ENCODE measurements around the gene TMEM217.
A peak's percentile ranks its signal among the peaks of the same experiment; 100 is the strongest.

The TMEM217 gene

GRCh38 chr6:37275350-37275749 lies 17.4 kb upstream of the TMEM217 start:
- POLR2A ChIA-PET: no interaction called here
- DNase-seq (ENCODE audit: extremely low spot score): no peak
- CTCF ChIA-PET: no interaction called here
- TF ChIP-seq TARDBP (IDR thresholded peaks at IDR 0.05) (no peak), L3MBTL2 (conservative IDR thresholded peaks at IDR 0.05) (no peak), ARNT (IDR thresholded peaks at IDR 0.05) (no peak)

GRCh38 chr6:37273690-37274089 lies 15.7 kb upstream of the TMEM217 start:
- POLR2A ChIA-PET: interaction anchor here (1.2 kb wide), 1 partner anchor 16 kb away, joined by 3 read pairs; the partner anchor contains the start of gene TBC1D22B
- TF ChIP-seq, protein P1, sequence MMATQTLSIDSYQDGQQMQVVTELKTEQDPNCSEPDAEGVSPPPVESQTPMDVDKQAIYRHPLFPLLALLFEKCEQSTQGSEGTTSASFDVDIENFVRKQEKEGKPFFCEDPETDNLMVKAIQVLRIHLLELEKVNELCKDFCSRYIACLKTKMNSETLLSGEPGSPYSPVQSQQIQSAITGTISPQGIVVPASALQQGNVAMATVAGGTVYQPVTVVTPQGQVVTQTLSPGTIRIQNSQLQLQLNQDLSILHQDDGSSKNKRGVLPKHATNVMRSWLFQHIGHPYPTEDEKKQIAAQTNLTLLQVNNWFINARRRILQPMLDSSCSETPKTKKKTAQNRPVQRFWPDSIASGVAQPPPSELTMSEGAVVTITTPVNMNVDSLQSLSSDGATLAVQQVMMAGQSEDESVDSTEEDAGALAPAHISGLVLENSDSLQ (IDR thresholded peaks at IDR 0.05): peak; percentile 37; the same call in 1 of the 2 replicates
- no peak for TF ChIP-seq L3MBTL2 (conservative IDR thresholded peaks at IDR 0.05)
- CTCF ChIA-PET: no interaction called here
- DNase-seq (ENCODE audit: extremely low spot score): no peak

DNA sequence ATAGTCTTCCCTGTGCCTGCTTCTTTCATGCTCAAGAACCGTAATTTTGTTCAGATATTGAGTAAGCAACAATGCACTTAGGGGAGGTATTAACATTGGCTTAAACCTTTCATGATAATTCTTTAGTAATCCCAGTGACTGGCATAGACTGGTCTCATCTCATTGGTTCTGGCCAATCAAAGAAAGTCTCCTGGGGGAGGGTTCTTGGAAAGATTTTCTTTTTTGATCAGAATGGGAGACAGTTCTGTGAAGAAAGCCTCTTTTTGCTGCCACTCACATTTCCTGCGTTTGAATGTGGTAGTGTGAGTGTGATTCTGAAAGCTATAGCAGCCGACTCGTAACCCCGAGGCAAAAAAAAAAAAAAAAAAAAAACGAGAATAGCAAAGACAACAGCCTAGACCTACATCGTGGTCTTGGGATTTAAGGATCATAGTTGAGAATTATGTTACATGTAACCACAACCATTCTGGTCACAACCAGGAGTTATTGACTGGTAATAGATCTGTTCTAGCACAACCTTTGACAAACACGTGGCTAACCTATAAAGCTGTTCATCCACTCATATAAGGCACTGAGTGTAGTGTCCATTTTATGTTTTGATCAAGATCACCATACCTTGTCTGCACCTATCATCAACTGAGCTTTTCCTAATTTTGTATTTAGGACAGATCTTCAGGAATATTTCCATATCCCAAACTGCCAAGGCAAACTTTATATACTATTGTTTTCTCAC lies 15.1 kb upstream of the TMEM217 start:
- DNase-seq (ENCODE audit: extremely low spot score): no peak
- CTCF ChIA-PET: no interaction called here

DNA sequence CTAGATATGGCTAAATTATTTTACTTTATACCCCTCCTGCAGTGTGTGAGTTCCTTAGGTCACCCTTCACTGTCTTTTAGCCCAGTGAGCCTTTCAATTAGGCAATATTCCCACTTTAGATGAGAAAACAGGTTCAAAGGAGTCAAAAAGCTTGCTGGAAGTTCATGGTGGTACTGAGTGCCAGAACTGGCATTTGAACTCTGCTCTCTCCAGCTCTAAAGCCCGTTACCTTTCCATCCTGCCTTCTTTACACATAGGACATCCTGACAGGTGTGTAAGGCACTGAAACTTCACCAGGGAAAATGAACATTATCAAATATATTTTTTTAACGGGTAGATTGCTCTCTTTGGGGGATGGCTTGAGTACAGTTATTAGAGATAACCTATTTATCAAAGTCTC lies 11.2 kb upstream of the TMEM217 start:
- DNase-seq (ENCODE audit: extremely low spot score): no peak
- POLR2A ChIA-PET: no interaction called here
- CTCF ChIA-PET: no interaction called here
- TF ChIP-seq FOXA1 (IDR thresholded peaks at IDR 0.05) (no peak), L3MBTL2 (conservative IDR thresholded peaks at IDR 0.05) (no peak), ZNF384 (IDR thresholded peaks at IDR 0.05) (no peak), SP1 (IDR thresholded peaks at IDR 0.05) (no peak)

More for the DNA sequence above, 15.1 kb upstream of the TMEM217 start:
- POLR2A ChIA-PET: interaction anchor here (1.2 kb wide), 1 partner anchor 16 kb away, joined by 3 read pairs; the partner anchor contains the start of gene TBC1D22B
- no peak for TF ChIP-seq NFRKB (IDR thresholded peaks at IDR 0.05)
- TF ChIP-seq ELF4 (IDR thresholded peaks at IDR 0.05): no peak
- no peak for TF ChIP-seq SUZ12 (IDR thresholded peaks at IDR 0.05)
- no peak for TF ChIP-seq BHLHE40 (IDR thresholded peaks at IDR 0.05; ENCODE audit: borderline replicate concordance)
- TF ChIP-seq TARDBP (IDR thresholded peaks at IDR 0.05): no peak
- TF ChIP-seq FOXA1 (IDR thresholded peaks at IDR 0.05): no peak
- TF ChIP-seq FOXM1 (IDR thresholded peaks at IDR 0.05; ENCODE audit: borderline replicate concordance): no peak
- no peak for TF ChIP-seq LEF1 (IDR thresholded peaks at IDR 0.05; ENCODE audit: borderline replicate concordance)
- no peak for TF ChIP-seq ARNT (IDR thresholded peaks at IDR 0.05)
- no peak for TF ChIP-seq HDGF (IDR thresholded peaks at IDR 0.05; ENCODE audit: borderline replicate concordance)
- TF ChIP-seq FOXK2 (IDR thresholded peaks at IDR 0.05): no peak
- TF ChIP-seq, protein P1 (IDR thresholded peaks at IDR 0.05): no peak
- TF ChIP-seq SP1 (IDR thresholded peaks at IDR 0.05): no peak
- no peak for TF ChIP-seq ZNF384 (IDR thresholded peaks at IDR 0.05)
- no peak for TF ChIP-seq CTBP1 (IDR thresholded peaks at IDR 0.05; ENCODE audit: borderline replicate concordance)

DNA sequence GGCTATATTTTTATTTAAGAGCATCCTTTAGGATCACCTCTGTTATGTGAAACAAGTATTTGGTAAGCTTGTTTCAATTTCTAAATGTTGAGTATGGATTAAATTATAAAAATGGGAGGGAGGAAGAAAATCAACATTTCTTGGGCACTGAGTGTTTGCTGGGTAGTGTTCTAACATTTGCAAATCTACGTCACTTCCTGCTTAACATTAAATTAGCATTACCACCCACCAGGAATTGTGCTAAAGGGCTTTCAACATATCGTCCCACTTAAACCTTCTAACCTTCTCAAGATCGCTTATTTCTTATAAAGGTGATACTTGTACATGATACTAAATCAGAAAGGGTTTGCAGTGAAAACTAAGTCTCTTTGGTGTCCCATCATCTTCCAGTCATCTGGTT lies 7.9 kb upstream of the TMEM217 start:
- CTCF ChIA-PET: interaction anchor here (0.7 to 1.1 kb wide), 2 partner anchors 248 to 257 kb away, joined by 3 read pairs; no protein-coding TSS in a partner anchor
- TF ChIP-seq CTBP1 (IDR thresholded peaks at IDR 0.05; ENCODE audit: borderline replicate concordance) (no peak), HDGF (IDR thresholded peaks at IDR 0.05; ENCODE audit: borderline replicate concordance) (no peak), FOXA1 (IDR thresholded peaks at IDR 0.05) (no peak), ELF4 (IDR thresholded peaks at IDR 0.05) (no peak), L3MBTL2 (conservative IDR thresholded peaks at IDR 0.05) (no peak), LEF1 (IDR thresholded peaks at IDR 0.05; ENCODE audit: borderline replicate concordance) (no peak), SP1 (IDR thresholded peaks at IDR 0.05) (no peak), ZNF384 (IDR thresholded peaks at IDR 0.05) (no peak), TARDBP (IDR thresholded peaks at IDR 0.05) (no peak), BHLHE40 (IDR thresholded peaks at IDR 0.05; ENCODE audit: borderline replicate concordance) (no peak), FOXK2 (IDR thresholded peaks at IDR 0.05) (no peak), FOXM1 (IDR thresholded peaks at IDR 0.05; ENCODE audit: borderline replicate concordance) (no peak), ARNT (IDR thresholded peaks at IDR 0.05) (no peak), NFRKB (IDR thresholded peaks at IDR 0.05) (no peak), SUZ12 (IDR thresholded peaks at IDR 0.05) (no peak)
- TF ChIP-seq, protein P1 (IDR thresholded peaks at IDR 0.05): no peak
- POLR2A ChIA-PET: no interaction called here
- DNase-seq (ENCODE audit: extremely low spot score): no peak

DNA sequence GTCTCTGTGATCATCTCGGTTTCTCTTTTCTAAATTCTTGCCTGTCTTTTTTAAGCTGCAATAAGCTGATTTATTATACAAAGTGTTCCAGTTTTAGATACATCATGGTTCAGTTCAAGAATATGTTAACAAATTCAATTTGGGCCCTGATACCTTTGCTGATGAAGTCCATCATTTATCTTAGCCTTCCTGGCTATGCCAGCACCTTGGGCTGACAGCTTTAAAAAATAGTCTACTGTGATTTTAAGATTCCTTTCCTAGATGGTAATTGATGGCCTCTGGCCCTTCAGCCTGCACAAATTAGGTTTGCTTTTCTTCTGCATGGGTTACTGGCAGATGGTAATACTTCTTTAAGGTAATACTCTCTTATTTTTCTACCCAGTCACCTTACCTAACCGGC lies 7.1 kb upstream of the TMEM217 start:
- ChIA-PET POLR2A (no interaction called here), CTCF (interaction anchor here (1.0 kb wide), 1 partner anchor 55 kb away, joined by 3 read pairs; no protein-coding TSS in a partner anchor)
- DNase-seq (ENCODE audit: extremely low spot score): no peak
- TF ChIP-seq BHLHE40 (IDR thresholded peaks at IDR 0.05; ENCODE audit: borderline replicate concordance): no peak
- no peak for TF ChIP-seq ELF4 (IDR thresholded peaks at IDR 0.05)
- TF ChIP-seq TARDBP (IDR thresholded peaks at IDR 0.05): no peak
- TF ChIP-seq SP1 (IDR thresholded peaks at IDR 0.05): no peak
- TF ChIP-seq NFRKB (IDR thresholded peaks at IDR 0.05): no peak
- no peak for TF ChIP-seq ZNF384 (IDR thresholded peaks at IDR 0.05)
- no peak for TF ChIP-seq HDGF (IDR thresholded peaks at IDR 0.05; ENCODE audit: borderline replicate concordance)
- TF ChIP-seq FOXK2 (IDR thresholded peaks at IDR 0.05): no peak
- no peak for TF ChIP-seq SUZ12 (IDR thresholded peaks at IDR 0.05)
- TF ChIP-seq FOXA1 (IDR thresholded peaks at IDR 0.05): no peak
- no peak for TF ChIP-seq ARNT (IDR thresholded peaks at IDR 0.05)
- TF ChIP-seq L3MBTL2 (conservative IDR thresholded peaks at IDR 0.05): no peak

Data from HEK293T (cell line).